Nephron progenitor cell (in vitro differentiated cells): Measurements from ENCODE around the gene GALNT7.
"Not testable (repeated sequence)": the region's sequence is repeated elsewhere in the genome, so short reads cannot be mapped to it uniquely, and the experiment has no call there.

ENCODE experiments used
- DNase-seq: peaks from one replicate; pipeline ENCODE4 v3.0.0; 2021
- H3K27ac Mint-ChIP-seq: 2 replicates; pipeline ENCODE4 v1.8.0; 2021; ENCODE audit warnings: mild to moderate bottlenecking, moderate library complexity, mixed read lengths
- H3K27me3 Mint-ChIP-seq: 2 replicates; pipeline ENCODE4 v1.8.0; 2021; ENCODE audit warnings: mild to moderate bottlenecking, low read depth, mixed read lengths; ENCODE audit not compliant: poor library complexity
- H3K36me3 Mint-ChIP-seq: 2 replicates; pipeline ENCODE4 v1.8.0; 2021; ENCODE audit warnings: low read depth, mixed read lengths
- H3K4me1 Mint-ChIP-seq: 2 replicates; pipeline ENCODE4 v1.8.0; 2021; ENCODE audit warnings: mixed read lengths
- H3K4me3 Mint-ChIP-seq: 2 replicates; pipeline ENCODE4 v1.8.0; 2021; ENCODE audit warnings: mild to moderate bottlenecking, moderate library complexity, mixed read lengths
- H3K9me3 Mint-ChIP-seq: 2 replicates; pipeline ENCODE4 v1.8.0; 2021; ENCODE audit warnings: mild to moderate bottlenecking, moderate library complexity, mixed read lengths
- TF ChIP-seq, protein P1 (sequence below): fragments of 200-600 bp; sonication (generic); IDR thresholded peaks from 2 replicates; pipeline ENCODE4 v1.5.0; 2021; ENCODE audit warnings: antibody characterized with exemption

GALNT7 gene

DNA sequence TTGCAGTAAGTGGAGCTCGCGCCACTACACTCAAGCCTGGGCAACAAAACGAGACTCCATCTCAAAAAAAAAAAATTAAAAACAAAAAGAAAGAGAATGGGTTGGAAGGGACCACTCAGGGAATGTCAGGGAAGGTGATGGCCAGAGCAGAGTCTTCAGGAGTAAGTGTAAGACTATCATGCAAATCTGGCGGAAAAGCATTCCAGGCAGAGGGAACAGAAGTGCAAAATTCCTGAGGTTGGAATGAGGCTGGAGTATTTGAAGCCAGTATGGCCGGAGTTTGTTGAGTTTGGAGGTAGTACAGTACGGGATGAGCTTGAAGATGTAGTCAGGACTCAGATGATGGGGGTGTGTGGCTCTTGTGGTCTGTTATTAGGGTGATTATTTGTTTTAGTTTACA is 7.4 kb downstream of the GALNT7 start:
- no peak for DNase-seq
- peaks cover 48% of the 10 kb centered on the region for H3K4me1 Mint-ChIP-seq
- H3K36me3 Mint-ChIP-seq: no peaks in the 10 kb centered on the region
- no peak overlapping the region for H3K27ac Mint-ChIP-seq
- no peaks in the 10 kb centered on the region for H3K9me3 Mint-ChIP-seq
- TF ChIP-seq, protein P1, sequence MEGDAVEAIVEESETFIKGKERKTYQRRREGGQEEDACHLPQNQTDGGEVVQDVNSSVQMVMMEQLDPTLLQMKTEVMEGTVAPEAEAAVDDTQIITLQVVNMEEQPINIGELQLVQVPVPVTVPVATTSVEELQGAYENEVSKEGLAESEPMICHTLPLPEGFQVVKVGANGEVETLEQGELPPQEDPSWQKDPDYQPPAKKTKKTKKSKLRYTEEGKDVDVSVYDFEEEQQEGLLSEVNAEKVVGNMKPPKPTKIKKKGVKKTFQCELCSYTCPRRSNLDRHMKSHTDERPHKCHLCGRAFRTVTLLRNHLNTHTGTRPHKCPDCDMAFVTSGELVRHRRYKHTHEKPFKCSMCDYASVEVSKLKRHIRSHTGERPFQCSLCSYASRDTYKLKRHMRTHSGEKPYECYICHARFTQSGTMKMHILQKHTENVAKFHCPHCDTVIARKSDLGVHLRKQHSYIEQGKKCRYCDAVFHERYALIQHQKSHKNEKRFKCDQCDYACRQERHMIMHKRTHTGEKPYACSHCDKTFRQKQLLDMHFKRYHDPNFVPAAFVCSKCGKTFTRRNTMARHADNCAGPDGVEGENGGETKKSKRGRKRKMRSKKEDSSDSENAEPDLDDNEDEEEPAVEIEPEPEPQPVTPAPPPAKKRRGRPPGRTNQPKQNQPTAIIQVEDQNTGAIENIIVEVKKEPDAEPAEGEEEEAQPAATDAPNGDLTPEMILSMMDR: no peak
- H3K4me3 Mint-ChIP-seq: no peak overlapping the region
- no peaks in the 10 kb centered on the region for H3K27me3 Mint-ChIP-seq

DNA sequence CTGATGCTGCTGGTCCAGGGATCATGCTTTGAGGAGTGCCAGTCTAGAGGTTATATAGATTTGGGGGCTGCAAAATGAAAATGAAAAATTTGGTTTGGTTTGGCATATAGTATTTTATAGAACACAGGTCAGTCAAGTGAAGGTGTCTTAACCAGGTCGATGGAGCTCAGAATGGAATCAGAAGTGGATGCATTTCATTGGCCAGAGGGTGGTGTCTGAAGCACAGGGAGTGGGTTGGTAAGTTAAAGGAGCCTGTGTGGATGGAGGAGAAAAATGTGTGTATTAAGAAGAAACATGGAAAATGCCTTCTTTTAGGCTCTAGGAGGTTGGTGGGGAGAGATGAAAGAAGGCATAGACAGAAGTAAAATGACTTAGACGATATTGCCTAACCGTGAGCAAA is 8.6 kb downstream of the GALNT7 start:
- TF ChIP-seq, protein P1: no peak
- DNase-seq: no peak
- Mint-ChIP-seq H3K4me1 (peaks cover 35% of the 10 kb centered on the region), H3K27ac (no peak overlapping the region), H3K4me3 (no peak overlapping the region), H3K27me3 (no peaks in the 10 kb centered on the region), H3K9me3 (no peaks in the 10 kb centered on the region), H3K36me3 (no peaks in the 10 kb centered on the region)

GRCh38 chr4:173178144-173178543 is 9.5 kb downstream of the GALNT7 start:
- no peak overlapping the region for H3K4me3 Mint-ChIP-seq
- H3K27me3 Mint-ChIP-seq: no peaks in the 10 kb centered on the region
- peaks cover 9% of the 10 kb centered on the region for H3K36me3 Mint-ChIP-seq
- DNase-seq: no peak
- H3K9me3 Mint-ChIP-seq: peaks cover 3% of the 10 kb centered on the region
- TF ChIP-seq, protein P1: no peak
- peaks cover 26% of the 10 kb centered on the region for H3K4me1 Mint-ChIP-seq
- H3K27ac Mint-ChIP-seq: no peak overlapping the region

DNA sequence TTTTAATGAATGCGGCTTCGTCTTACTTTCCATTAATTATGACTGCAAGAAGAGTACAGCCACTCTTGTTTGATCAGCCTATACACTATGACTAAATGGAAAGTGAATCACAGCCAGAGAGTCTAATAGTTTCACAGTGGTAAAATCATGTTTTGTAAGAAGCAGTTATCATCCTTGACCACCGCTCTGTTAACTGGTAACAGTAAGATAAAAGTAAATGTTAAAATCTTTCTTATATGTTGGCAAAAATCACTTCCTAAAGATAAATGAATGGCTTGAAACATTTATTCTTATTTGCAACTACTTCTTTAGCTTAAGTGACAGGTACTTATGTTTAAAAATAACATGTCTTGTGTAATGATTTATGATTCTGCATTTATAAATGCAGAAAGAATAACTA is 13.2 kb downstream of the GALNT7 start:
- no peak for DNase-seq
- peaks cover 6% of the 10 kb centered on the region for H3K4me1 Mint-ChIP-seq
- no peak overlapping the region for H3K27ac Mint-ChIP-seq
- H3K9me3 Mint-ChIP-seq: peaks cover 17% of the 10 kb centered on the region
- TF ChIP-seq, protein P1: no peak
- no peak overlapping the region for H3K4me3 Mint-ChIP-seq
- no peaks in the 10 kb centered on the region for H3K27me3 Mint-ChIP-seq
- H3K36me3 Mint-ChIP-seq: peaks cover 27% of the 10 kb centered on the region

- no peak for DNase-seq
- Mint-ChIP-seq H3K4me1 (peaks cover under 1% of the 10 kb centered on the region), H3K4me3 (no peak overlapping the region), H3K9me3 (peaks cover 17% of the 10 kb centered on the region), H3K27me3 (no peaks in the 10 kb centered on the region), H3K36me3 (peaks cover 27% of the 10 kb centered on the region), H3K27ac (no peak overlapping the region)
- TF ChIP-seq, protein P1: no peak
These were observed 13.8 kb downstream of the GALNT7 start for GRCh38 chr4:173182403-173182802.

GRCh38 chr4:173183659-173184247 is 15.1 kb downstream of the GALNT7 start:
- peaks cover 27% of the 10 kb centered on the region for H3K36me3 Mint-ChIP-seq
- H3K27ac Mint-ChIP-seq, DNase-seq, H3K4me3 Mint-ChIP-seq, H3K4me1 Mint-ChIP-seq, H3K27me3 Mint-ChIP-seq: not testable (repeated sequence)
- H3K9me3 Mint-ChIP-seq: peaks cover 17% of the 10 kb centered on the region
